ENCODE results near the gene IRF2BP1. TPM values are rescaled to one million over a fixed set of nuclear protein-coding genes. Genes with fewer than 3 reads are reported as not detected.

IRF2BP1 gene
- total and polyA plus RNA-seq, 2 of the 13 experiments (the other 11 are each of a cell fraction or from before 2014, with no cell fraction given) = 4.3 to 14.3 TPM

- TF ChIP-seq, protein P1, sequence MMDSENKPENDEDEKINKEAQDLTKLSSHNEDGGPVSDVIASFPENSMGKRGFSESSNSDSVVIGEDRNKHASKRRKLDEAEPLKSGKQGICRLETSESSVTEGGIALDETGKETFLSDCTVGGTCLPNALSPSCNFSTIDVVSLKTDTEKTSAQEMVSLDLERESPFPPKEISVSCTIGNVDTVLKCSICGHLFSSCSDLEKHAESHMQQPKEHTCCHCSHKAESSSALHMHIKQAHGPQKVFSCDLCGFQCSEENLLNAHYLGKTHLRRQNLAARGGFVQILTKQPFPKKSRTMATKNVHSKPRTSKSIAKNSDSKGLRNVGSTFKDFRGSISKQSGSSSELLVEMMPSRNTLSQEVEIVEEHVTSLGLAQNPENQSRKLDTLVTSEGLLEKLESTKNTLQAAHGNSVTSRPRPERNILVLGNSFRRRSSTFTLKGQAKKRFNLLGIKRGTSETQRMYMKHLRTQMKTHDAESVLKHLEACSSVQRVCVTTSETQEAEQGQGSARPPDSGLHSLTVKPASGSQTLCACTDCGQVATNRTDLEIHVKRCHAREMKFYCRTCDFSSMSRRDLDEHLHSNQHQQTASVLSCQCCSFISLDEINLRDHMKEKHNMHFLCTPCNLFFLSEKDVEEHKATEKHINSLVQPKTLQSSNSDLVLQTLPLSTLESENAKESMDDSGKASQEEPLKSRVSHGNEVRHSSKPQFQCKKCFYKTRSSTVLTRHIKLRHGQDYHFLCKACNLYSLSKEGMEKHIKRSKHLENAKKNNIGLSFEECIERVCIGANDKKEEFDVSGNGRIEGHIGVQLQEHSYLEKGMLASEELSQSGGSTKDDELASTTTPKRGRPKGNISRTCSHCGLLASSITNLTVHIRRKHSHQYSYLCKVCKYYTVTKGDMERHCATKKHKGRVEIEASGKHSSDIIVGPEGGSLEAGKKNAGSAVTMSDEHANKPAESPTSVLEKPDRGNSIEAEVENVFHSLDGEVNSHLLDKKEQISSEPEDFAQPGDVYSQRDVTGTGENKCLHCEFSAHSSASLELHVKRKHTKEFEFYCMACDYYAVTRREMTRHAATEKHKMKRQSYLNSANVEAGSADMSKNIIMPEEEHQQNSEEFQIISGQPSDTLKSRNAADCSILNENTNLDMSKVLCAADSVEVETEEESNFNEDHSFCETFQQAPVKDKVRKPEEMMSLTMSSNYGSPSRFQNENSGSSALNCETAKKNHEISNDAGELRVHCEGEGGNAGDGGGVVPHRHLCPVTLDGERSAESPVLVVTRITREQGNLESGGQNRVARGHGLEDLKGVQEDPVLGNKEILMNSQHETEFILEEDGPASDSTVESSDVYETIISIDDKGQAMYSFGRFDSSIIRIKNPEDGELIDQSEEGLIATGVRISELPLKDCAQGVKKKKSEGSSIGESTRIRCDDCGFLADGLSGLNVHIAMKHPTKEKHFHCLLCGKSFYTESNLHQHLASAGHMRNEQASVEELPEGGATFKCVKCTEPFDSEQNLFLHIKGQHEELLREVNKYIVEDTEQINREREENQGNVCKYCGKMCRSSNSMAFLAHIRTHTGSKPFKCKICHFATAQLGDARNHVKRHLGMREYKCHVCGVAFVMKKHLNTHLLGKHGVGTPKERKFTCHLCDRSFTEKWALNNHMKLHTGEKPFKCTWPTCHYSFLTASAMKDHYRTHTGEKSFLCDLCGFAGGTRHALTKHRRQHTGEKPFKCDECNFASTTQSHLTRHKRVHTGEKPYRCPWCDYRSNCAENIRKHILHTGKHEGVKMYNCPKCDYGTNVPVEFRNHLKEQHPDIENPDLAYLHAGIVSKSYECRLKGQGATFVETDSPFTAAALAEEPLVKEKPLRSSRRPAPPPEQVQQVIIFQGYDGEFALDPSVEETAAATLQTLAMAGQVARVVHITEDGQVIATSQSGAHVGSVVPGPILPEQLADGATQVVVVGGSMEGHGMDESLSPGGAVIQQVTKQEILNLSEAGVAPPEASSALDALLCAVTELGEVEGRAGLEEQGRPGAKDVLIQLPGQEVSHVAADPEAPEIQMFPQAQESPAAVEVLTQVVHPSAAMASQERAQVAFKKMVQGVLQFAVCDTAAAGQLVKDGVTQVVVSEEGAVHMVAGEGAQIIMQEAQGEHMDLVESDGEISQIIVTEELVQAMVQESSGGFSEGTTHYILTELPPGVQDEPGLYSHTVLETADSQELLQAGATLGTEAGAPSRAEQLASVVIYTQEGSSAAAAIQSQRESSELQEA (CRISPR knock-in tag; IDR thresholded peaks at IDR 0.05; ENCODE audit: not compliant biosample characterization) = no peak
- TF ChIP-seq SALL2 (CRISPR knock-in tag; IDR thresholded peaks at IDR 0.05) (peak; percentile 56), YY1 (IDR thresholded peaks at IDR 0.05; ENCODE audit: insufficient read depth, insufficient replicate concordance, low read depth, low read length) (peak; percentile 79), HNF1A (IDR thresholded peaks at IDR 0.05; ENCODE audit: low read depth) (peak; percentile 19; the same call in 1 of the 2 replicates), HNF1A (CRISPR knock-in tag; IDR thresholded peaks at IDR 0.05; ENCODE audit: borderline replicate concordance) (peak; percentile 79; the same call in 1 of the 2 replicates), TMF1 (CRISPR knock-in tag; IDR thresholded peaks at IDR 0.05; ENCODE audit: low read depth) (0 out of 2 replicates have a peak, but pooled peaks have one; percentile 18), ISX (CRISPR knock-in tag; conservative IDR thresholded peaks at IDR 0.05) (no peak), FOSL2 (CRISPR knock-in tag; IDR thresholded peaks at IDR 0.05) (0 out of 2 replicates have a peak, but pooled peaks have one; percentile 29), MAFK (conservative IDR thresholded peaks at IDR 0.05 in 1 of 2, IDR thresholded peaks at IDR 0.05 in 1 of 2; ENCODE audit: low read length in 2 of 2) (no peak), SRSF1 (optimal IDR thresholded peaks at IDR 0.05; ENCODE audit: low read depth, low read length) (peak; percentile 95)
- TF ChIP-seq, protein P2, sequence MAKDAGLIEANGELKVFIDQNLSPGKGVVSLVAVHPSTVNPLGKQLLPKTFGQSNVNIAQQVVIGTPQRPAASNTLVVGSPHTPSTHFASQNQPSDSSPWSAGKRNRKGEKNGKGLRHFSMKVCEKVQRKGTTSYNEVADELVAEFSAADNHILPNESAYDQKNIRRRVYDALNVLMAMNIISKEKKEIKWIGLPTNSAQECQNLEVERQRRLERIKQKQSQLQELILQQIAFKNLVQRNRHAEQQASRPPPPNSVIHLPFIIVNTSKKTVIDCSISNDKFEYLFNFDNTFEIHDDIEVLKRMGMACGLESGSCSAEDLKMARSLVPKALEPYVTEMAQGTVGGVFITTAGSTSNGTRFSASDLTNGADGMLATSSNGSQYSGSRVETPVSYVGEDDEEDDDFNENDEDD (CRISPR knock-in tag; IDR thresholded peaks at IDR 0.05; ENCODE audit: borderline replicate concordance) = peak; percentile 61; the same call in 1 of the 2 replicates
- TF ChIP-seq, protein P3, sequence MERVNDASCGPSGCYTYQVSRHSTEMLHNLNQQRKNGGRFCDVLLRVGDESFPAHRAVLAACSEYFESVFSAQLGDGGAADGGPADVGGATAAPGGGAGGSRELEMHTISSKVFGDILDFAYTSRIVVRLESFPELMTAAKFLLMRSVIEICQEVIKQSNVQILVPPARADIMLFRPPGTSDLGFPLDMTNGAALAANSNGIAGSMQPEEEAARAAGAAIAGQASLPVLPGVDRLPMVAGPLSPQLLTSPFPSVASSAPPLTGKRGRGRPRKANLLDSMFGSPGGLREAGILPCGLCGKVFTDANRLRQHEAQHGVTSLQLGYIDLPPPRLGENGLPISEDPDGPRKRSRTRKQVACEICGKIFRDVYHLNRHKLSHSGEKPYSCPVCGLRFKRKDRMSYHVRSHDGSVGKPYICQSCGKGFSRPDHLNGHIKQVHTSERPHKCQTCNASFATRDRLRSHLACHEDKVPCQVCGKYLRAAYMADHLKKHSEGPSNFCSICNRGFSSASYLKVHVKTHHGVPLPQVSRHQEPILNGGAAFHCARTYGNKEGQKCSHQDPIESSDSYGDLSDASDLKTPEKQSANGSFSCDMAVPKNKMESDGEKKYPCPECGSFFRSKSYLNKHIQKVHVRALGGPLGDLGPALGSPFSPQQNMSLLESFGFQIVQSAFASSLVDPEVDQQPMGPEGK (CRISPR knock-in tag; IDR thresholded peaks at IDR 0.05) = peak; percentile 99
Observed at GRCh38 chr19:45863840-45864628, 21.9 kb downstream of the IRF2BP1 start, which contains the start of gene FOXA3 (continued).

All from HepG2 (cell line).